GM21390 (cell line): ENCODE measurements around the gene HAND2.

Source experiments
- ATAC-seq: cut with Tn5 transposase; IDR thresholded peaks from one replicate; pipeline ENCODE4 v1.9.1; 2021; ENCODE audit not compliant: unreplicated experiment

The HAND2 gene

GRCh38 chr4:173529477-173530325, at the start of gene HAND2:
TSS of gene HAND2 (minus strand) at chr4:173530229. CDS start at chr4:173529289, 940 bp downstream.
- no peak for ATAC-seq

GRCh38 chr4:173578956-173579355, 48.9 kb upstream of the HAND2 start:
- no peak for ATAC-seq

GRCh38 chr4:173577963-173578362, 47.9 kb upstream of the HAND2 start:
- ATAC-seq: no peak

- ATAC-seq: no peak
Measured at GRCh38 chr4:173575482-173576152, 45.6 kb upstream of the HAND2 start.

- no peak for ATAC-seq
Measured at GRCh38 chr4:173573725-173574124, 43.7 kb upstream of the HAND2 start.

- no peak for ATAC-seq
Measured at GRCh38 chr4:173573286-173573685, 43.3 kb upstream of the HAND2 start.

GRCh38 chr4:173572493-173573129, 42.6 kb upstream of the HAND2 start:
- ATAC-seq: no peak

GRCh38 chr4:173571620-173572019, 41.6 kb upstream of the HAND2 start:
- ATAC-seq: no peak

GRCh38 chr4:173565281-173565680, 35.3 kb upstream of the HAND2 start:
- ATAC-seq: no peak

- no peak for ATAC-seq
Measured at GRCh38 chr4:173564461-173564860, 34.4 kb upstream of the HAND2 start.

- ATAC-seq: no peak
Measured at GRCh38 chr4:173560896-173561295, 30.9 kb upstream of the HAND2 start.

- no peak for ATAC-seq
Measured at GRCh38 chr4:173556398-173557131, 26.5 kb upstream of the HAND2 start.

- no peak for ATAC-seq
Measured at GRCh38 chr4:173547889-173548288, 17.9 kb upstream of the HAND2 start.

- no peak for ATAC-seq
Measured at GRCh38 chr4:173546776-173547175, 16.7 kb upstream of the HAND2 start.

- no peak for ATAC-seq
Measured at GRCh38 chr4:173545440-173545839, 15.4 kb upstream of the HAND2 start.

GRCh38 chr4:173543266-173543665, 13.2 kb upstream of the HAND2 start:
- no peak for ATAC-seq

GRCh38 chr4:173539986-173540385, 10.0 kb upstream of the HAND2 start:
- no peak for ATAC-seq

- ATAC-seq: no peak
Measured at GRCh38 chr4:173538909-173539445, 8.9 kb upstream of the HAND2 start.

- no peak for ATAC-seq
Measured at GRCh38 chr4:173538148-173538908, 8.3 kb upstream of the HAND2 start.

- ATAC-seq: no peak
Measured at GRCh38 chr4:173537613-173538147, 7.7 kb upstream of the HAND2 start.
